ENCODE data around the gene DENND1B. TPM values are rescaled to one million over a fixed set of nuclear protein-coding genes. Genes with fewer than 3 reads are reported as not detected.

Gene DENND1B
- total RNA-seq, 1 experiment from 2014 or later = 9.6 TPM

GRCh38 chr1:197677313-197677712 lies 98.0 kb downstream of the DENND1B start:
- Histone ChIP-seq H3K4me3 (replicated peaks in 1 of 2; ENCODE audit: low read depth in 1 of 2, low read length in 2 of 2) (no peak overlapping the region), H2AFZ (ENCODE audit: low read depth, low read length, poor library complexity, severe bottlenecking) (no peak overlapping the region), H3K4me1 (ENCODE audit: control insufficient read depth in 1 of 2, insufficient read depth in 2 of 2, low read length in 2 of 2) (no peaks in the 10 kb centered on the region), H3K9me2 (ENCODE audit: insufficient read depth) (no peaks in the 10 kb centered on the region), H3K79me2 (ENCODE audit: insufficient read depth, low read length) (no peaks in the 10 kb centered on the region), H3K9ac (ENCODE audit: low read length) (no peak overlapping the region), H3K4me2 (ENCODE audit: low read length) (no peak overlapping the region), H3K27me3 (ENCODE audit: insufficient read depth, low read length) (no peaks in the 10 kb centered on the region), H3K9me3 (ENCODE audit: control insufficient read depth in 1 of 2, insufficient read depth in 1 of 2, low read depth in 1 of 2, low read length in 2 of 2) (no peaks in the 10 kb centered on the region), H3K27ac (ENCODE audit: low read depth, low read length) (no peak overlapping the region), H4K20me1 (ENCODE audit: insufficient read depth) (no peaks in the 10 kb centered on the region), H3K36me3 (ENCODE audit: control insufficient read depth in 1 of 2, insufficient read depth in 2 of 2, low read length in 2 of 2) (no peaks in the 10 kb centered on the region)
- no peak for DNase-seq (ENCODE audit: low read depth, low spot score)
- POLR2A ChIA-PET = no interaction called here
- BruUV-seq (replicated peaks) = no TSS peak
- intact Hi-C loops (cut with micrococcal nuclease) = no loop called here
- no peak for ATAC-seq
- CTCF ChIA-PET = no interaction called here
- TF ChIP-seq ATF3 (IDR thresholded peaks at IDR 0.05) (no peak), SIN3A (IDR thresholded peaks at IDR 0.05; ENCODE audit: low read depth) (no peak), POLR2AphosphoS5 (IDR thresholded peaks at IDR 0.05; ENCODE audit: low read depth, low read length) (no peak), POLR2A (IDR thresholded peaks at IDR 0.05; ENCODE audit: borderline replicate concordance, extremely low read depth, insufficient read depth, insufficient read length) (no peak), YY1 (IDR thresholded peaks at IDR 0.05; ENCODE audit: extremely low read depth, insufficient replicate concordance, low read depth, low read length) (no peak), FOSL1 (IDR thresholded peaks at IDR 0.05; ENCODE audit: low read depth) (no peak), ZNF274 (IDR thresholded peaks at IDR 0.05; ENCODE audit: low read depth, low read length) (no peak), ZFX (IDR thresholded peaks at IDR 0.05) (no peak), TCF7L2 (IDR thresholded peaks at IDR 0.05; ENCODE audit: borderline replicate concordance, extremely low read depth, insufficient read depth, insufficient read length) (no peak), SP1 (IDR thresholded peaks at IDR 0.05; ENCODE audit: low read depth) (no peak)
- RAD21 ChIA-PET (ENCODE audit: low non-redundant PET in 1 of 2, low total read pairs in 2 of 2, uncharacterized antibody in 2 of 2, unreplicated experiment in 2 of 2) = no interaction called here

- Histone ChIP-seq H4K20me1 (ENCODE audit: insufficient read depth) (no peaks in the 10 kb centered on the region), H3K27ac (ENCODE audit: low read depth, low read length) (no peak overlapping the region), H3K79me2 (ENCODE audit: insufficient read depth, low read length) (no peaks in the 10 kb centered on the region), H3K36me3 (ENCODE audit: control insufficient read depth in 1 of 2, insufficient read depth in 2 of 2, low read length in 2 of 2) (no peaks in the 10 kb centered on the region), H3K4me1 (ENCODE audit: control insufficient read depth in 1 of 2, insufficient read depth in 2 of 2, low read length in 2 of 2) (no peaks in the 10 kb centered on the region), H2AFZ (ENCODE audit: low read depth, low read length, poor library complexity, severe bottlenecking) (no peak overlapping the region), H3K9me3 (ENCODE audit: control insufficient read depth in 1 of 2, insufficient read depth in 1 of 2, low read depth in 1 of 2, low read length in 2 of 2) (no peaks in the 10 kb centered on the region), H3K4me3 (replicated peaks in 1 of 2; ENCODE audit: low read depth in 1 of 2, low read length in 2 of 2) (no peak overlapping the region), H3K27me3 (ENCODE audit: insufficient read depth, low read length) (no peaks in the 10 kb centered on the region), H3K9ac (ENCODE audit: low read length) (no peak overlapping the region), H3K4me2 (ENCODE audit: low read length) (no peak overlapping the region), H3K9me2 (ENCODE audit: insufficient read depth) (no peaks in the 10 kb centered on the region)
- ChIA-PET POLR2A (no interaction called here), RAD21 (ENCODE audit: low non-redundant PET in 1 of 2, low total read pairs in 2 of 2, uncharacterized antibody in 2 of 2, unreplicated experiment in 2 of 2) (no interaction called here), CTCF (no interaction called here)
- TF ChIP-seq ATF3 (IDR thresholded peaks at IDR 0.05) (no peak), ZFX (IDR thresholded peaks at IDR 0.05) (no peak), EGR1 (IDR thresholded peaks at IDR 0.05; ENCODE audit: low read depth) (no peak), CTCF (IDR thresholded peaks at IDR 0.05 in 2 of 3, conservative IDR thresholded peaks at IDR 0.05 in 1 of 3; ENCODE audit: borderline replicate concordance in 1 of 3, insufficient read depth in 1 of 3, low read depth in 2 of 3, low read length in 2 of 3) (no peak), POLR2AphosphoS5 (IDR thresholded peaks at IDR 0.05; ENCODE audit: low read depth, low read length) (no peak), CBX3 (IDR thresholded peaks at IDR 0.05; ENCODE audit: low read depth) (no peak), EZH2phosphoT487 (IDR thresholded peaks at IDR 0.05; ENCODE audit: borderline replicate concordance) (no peak), SP1 (IDR thresholded peaks at IDR 0.05; ENCODE audit: low read depth) (no peak), SRF (IDR thresholded peaks at IDR 0.05; ENCODE audit: low read depth) (no peak)
- intact Hi-C loops (cut with micrococcal nuclease) = no loop called here
- no peak for DNase-seq (ENCODE audit: low read depth, low spot score)
- no TSS peak for BruUV-seq (replicated peaks)
- ATAC-seq = no peak
Measured at GRCh38 chr1:197675583-197676208, 99.6 kb downstream of the DENND1B start.

All from HCT116 (cell line).